K562 (cell line): ENCODE measurements around the gene PCMTD2. TPM values are rescaled to one million over a fixed set of nuclear protein-coding genes. Genes with fewer than 3 reads are reported as not detected.
A peak's percentile ranks its signal among the peaks of the same experiment; 100 is the strongest.

ENCODE experiments used
- ATF7 ChIP-seq: fragments of 450-650 bp; IDR thresholded peaks from 2 replicates; pipeline ENCODE4 v1.7.1; 2014; ENCODE audit warnings: mild to moderate bottlenecking, moderate library complexity
- CEBPB ChIP-seq: fragments of 450-650 bp; IDR thresholded peaks from 2 replicates; pipeline ENCODE4 v1.6.1; 2016; ENCODE audit warnings: missing genetic modification characterization, missing compliant biosample characterization
- CTBP1 ChIP-seq: fragments of 450-650 bp; IDR thresholded peaks from 2 replicates; pipeline ENCODE4 v1.6.1; 2016; ENCODE audit warnings: borderline replicate concordance
- FOXK2 ChIP-seq, 2 experiments: fragments of 450-650 bp; IDR thresholded peaks in 1 of 2; conservative IDR thresholded peaks in 1 of 2; 2 replicates each; pipeline ENCODE4 v1.6.1; 2016; ENCODE audit warnings: low read depth in 2 of 2, mild to moderate bottlenecking in 1 of 2
- MAZ ChIP-seq, 2 experiments: fragments of 450-650 bp in 1 of 2; sonication (generic) in 1 of 2; formaldehyde crosslinking; IDR thresholded peaks in 1 of 2; conservative IDR thresholded peaks in 1 of 2; 2 replicates each; pipeline versions ENCODE4 v1.4.0 to v1.5.0; 2020; ENCODE audit warnings: mild to moderate bottlenecking in 1 of 2, missing genetic modification reagents in 1 of 2
- MCM3 ChIP-seq: fragments of 450-650 bp; IDR thresholded peaks from 2 replicates; pipeline ENCODE4 v1.6.1; 2016
- NCOA2 ChIP-seq, 2 experiments: fragments of 450-650 bp; IDR thresholded peaks; 2 replicates each; pipeline ENCODE4 v1.6.1; 2018; ENCODE audit warnings: mild to moderate bottlenecking in 2 of 2, moderate library complexity in 1 of 2; ENCODE audit not compliant: partially characterized antibody in 2 of 2
- NR2C2 ChIP-seq, 2 experiments: fragments of 200-800 bp in 1 of 2; sonication (Bioruptor generic) in 1 of 2; sonication (generic) in 1 of 2; formaldehyde crosslinking in 1 of 2; IDR thresholded peaks; 2 replicates each; pipeline versions ENCODE4 v1.6.1 to v1.8.0; 2016 to 2022; ENCODE audit warnings: mild to moderate bottlenecking in 1 of 2, missing compliant biosample characterization in 1 of 2, missing genetic modification characterization in 1 of 2, missing genetic modification reagents in 1 of 2
- SMAD1 ChIP-seq: fragments of 150-350 bp; IDR thresholded peaks from 2 replicates; pipeline ENCODE4 v1.6.1; 2014; ENCODE audit warnings: low read length, low read depth; ENCODE audit not compliant: partially characterized antibody
- SMARCA5 ChIP-seq: fragments of 450-650 bp; IDR thresholded peaks from 2 replicates; pipeline ENCODE4 v1.6.1; 2016
- SUPT5H ChIP-seq: fragments of 450-650 bp; IDR thresholded peaks from 2 replicates; pipeline ENCODE4 v1.6.1; 2016
- WHSC1 ChIP-seq: IDR thresholded peaks from one replicate; pipeline ENCODE4 v1.6.1; 2012; ENCODE audit warnings: low read length, control low read depth, inconsistent platforms
- ZBTB17 ChIP-seq: fragments of 450-650 bp; formaldehyde crosslinking; IDR thresholded peaks from 2 replicates; pipeline ENCODE4 v1.4.0; 2020; ENCODE audit warnings: mild to moderate bottlenecking
- ZNF140 ChIP-seq: fragments of 250-450 bp; sonication (Bioruptor Pico); IDR thresholded peaks from 2 replicates; pipeline ENCODE4 v1.8.0; 2021; ENCODE audit warnings: moderate library complexity, mild to moderate bottlenecking, inconsistent platforms
- ZNF644 ChIP-seq: fragments of 200-800 bp; sonication (Bioruptor generic); IDR thresholded peaks from 2 replicates; pipeline ENCODE4 v1.6.1; 2016; ENCODE audit warnings: low read depth, missing genetic modification characterization, missing compliant biosample characterization
- ZNF764 ChIP-seq: fragments of 250-450 bp; sonication (Bioruptor Pico); IDR thresholded peaks from 2 replicates; pipeline ENCODE4 v1.4.0; 2020; ENCODE audit warnings: low read depth, mild to moderate bottlenecking, moderate library complexity
- polyA plus RNA-seq, 8 experiments: library from polyadenylated mRNA; depleted of rRNA in 4 of 8; stranded (reverse) in 5 of 8; unstranded in 3 of 8; fragments of >200 nt; fragmentation: Nextera tagmentation in 2 of 8; fragmentation: Illumina TruSeq in 1 of 8; extraction: Ambion mirVana in 2 of 8; extraction: Trizol in 1 of 8; gene quantifications; 2 replicates each; pipeline versions ENCODE4 v1.2.1 to v1.2.3, GENCODE V29; 2011 to 2014; ENCODE audit warnings: inconsistent platforms in 1 of 8, missing spikeins in 1 of 8
- total RNA-seq, 7 experiments: library from RNA; depleted of rRNA in 6 of 7; stranded (reverse); fragments of >200 nt in 6 of 7; fragmentation: Illumina TruSeq in 2 of 7; extraction: Trizol in 2 of 7; gene quantifications; 2 replicates each; pipeline versions ENCODE4 v1.2.1 to v1.2.3, GENCODE V29; 2011 to 2021; ENCODE audit warnings: low replicate concordance in 1 of 7
- TF ChIP-seq, protein P1 (sequence below), 3 experiments: fragments of 200-800 bp in 1 of 3; sonication (Bioruptor generic) in 1 of 3; sonication (generic) in 1 of 3; formaldehyde crosslinking in 1 of 3; IDR thresholded peaks; 2 replicates each; pipeline versions ENCODE4 v1.6.1 to v1.8.0; 2016 to 2022; ENCODE audit warnings: mild to moderate bottlenecking in 2 of 3, missing compliant biosample characterization in 2 of 3, missing genetic modification characterization in 2 of 3, missing genetic modification reagents in 1 of 3
- TF ChIP-seq, protein P2 (sequence below): sonication (generic); formaldehyde crosslinking; IDR thresholded peaks from 2 replicates; pipeline ENCODE4 v1.8.0; 2022; ENCODE audit warnings: missing genetic modification reagents, mild to moderate bottlenecking, moderate library complexity, borderline replicate concordance
- TF ChIP-seq, protein P3 (sequence below), 2 experiments: fragments of 150-350 bp in 1 of 2; IDR thresholded peaks; 2 replicates each; pipeline ENCODE4 v1.6.1; 2012 to 2016; ENCODE audit warnings: low read depth in 2 of 2, low read length in 2 of 2, mild to moderate bottlenecking in 1 of 2, moderate library complexity in 1 of 2
- TF ChIP-seq, protein P4 (sequence below): fragments of 200-800 bp; sonication (Bioruptor generic); IDR thresholded peaks from 2 replicates; pipeline ENCODE4 v1.6.1; 2017; ENCODE audit warnings: missing genetic modification characterization, missing compliant biosample characterization

The PCMTD2 gene
- total and polyA plus RNA-seq, 9 of the 15 experiments (the other 6 are each of a cell fraction or from before 2014, with no cell fraction given): 11.3 to 49.3 (median 28.4) TPM

DNA sequence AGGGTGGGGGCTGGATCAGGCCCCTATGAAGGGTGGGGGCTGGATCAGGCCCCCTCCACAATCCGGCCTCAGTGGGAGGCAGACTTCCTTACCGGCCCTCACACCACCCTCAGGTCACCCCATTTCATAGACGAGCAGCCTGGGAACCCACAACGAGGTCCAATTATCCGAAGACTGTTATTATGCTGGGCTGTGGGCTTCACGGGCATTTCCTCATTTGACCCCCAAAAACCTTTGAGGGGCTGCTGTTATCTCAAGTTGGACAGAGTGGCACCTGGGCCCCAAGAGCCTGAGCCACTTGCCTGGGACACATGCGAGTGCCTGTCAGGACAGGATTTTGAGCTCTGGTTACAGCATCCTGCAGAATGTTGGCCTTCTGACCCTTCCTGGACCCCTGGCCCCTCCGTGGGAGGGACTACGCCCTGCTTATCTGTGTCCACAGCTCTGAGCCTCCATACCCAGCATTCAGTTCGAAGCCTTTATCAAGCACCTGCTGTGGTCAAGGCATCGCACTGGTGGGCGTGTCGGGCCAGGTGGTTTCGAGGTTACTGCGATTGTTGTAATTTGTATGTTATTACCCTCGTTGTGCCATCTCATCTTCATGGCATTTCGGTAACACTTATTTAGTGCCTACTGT is 34.5 kb upstream of the PCMTD2 start (continued):
- TF ChIP-seq, protein P1, sequence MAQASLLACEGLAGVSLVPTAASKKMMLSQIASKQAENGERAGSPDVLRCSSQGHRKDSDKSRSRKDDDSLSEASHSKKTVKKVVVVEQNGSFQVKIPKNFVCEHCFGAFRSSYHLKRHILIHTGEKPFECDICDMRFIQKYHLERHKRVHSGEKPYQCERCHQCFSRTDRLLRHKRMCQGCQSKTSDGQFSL (CRISPR knock-in tag; IDR thresholded peaks at IDR 0.05): no peak
- TF ChIP-seq, protein P1 (tag; IDR thresholded peaks at IDR 0.05): no peak
- TF ChIP-seq ZNF644 (tag) (peak; percentile 95), NR2C2 (CRISPR knock-in tag; IDR thresholded peaks at IDR 0.05) (no peak), NR2C2 (tag; IDR thresholded peaks at IDR 0.05) (peak; percentile 63; the same call in 1 of the 2 replicates), ZBTB17 (CRISPR knock-in tag) (0 out of 2 replicates have a peak, but pooled peaks have one; percentile 33), MAZ (CRISPR knock-in tag; conservative IDR thresholded peaks at IDR 0.05 in 1 of 2, IDR thresholded peaks at IDR 0.05 in 1 of 2) (peak; percentile 62 to 65; a peak in 2 of 4 replicates), SUPT5H (no peak), CTBP1 (peak; percentile 99), NCOA2 (IDR thresholded peaks at IDR 0.05; ENCODE audit: partially characterized antibody in 2 of 2) (peak in 1 of 2 experiments; percentile 48), ZNF764 (CRISPR knock-in tag) (no peak), CEBPB (tag) (0 out of 2 replicates have a peak, but pooled peaks have one; percentile 43), MCM3 (no peak), SMARCA5 (no peak), SMAD1 (no peak), WHSC1 (no peak), FOXK2 (conservative IDR thresholded peaks at IDR 0.05 in 1 of 2, IDR thresholded peaks at IDR 0.05 in 1 of 2; ENCODE audit: low read depth in 2 of 2) (no peak), ATF7 (no peak; the same call in 1 of the 2 replicates), ZNF140 (CRISPR knock-in tag) (no peak)
- TF ChIP-seq, protein P2, sequence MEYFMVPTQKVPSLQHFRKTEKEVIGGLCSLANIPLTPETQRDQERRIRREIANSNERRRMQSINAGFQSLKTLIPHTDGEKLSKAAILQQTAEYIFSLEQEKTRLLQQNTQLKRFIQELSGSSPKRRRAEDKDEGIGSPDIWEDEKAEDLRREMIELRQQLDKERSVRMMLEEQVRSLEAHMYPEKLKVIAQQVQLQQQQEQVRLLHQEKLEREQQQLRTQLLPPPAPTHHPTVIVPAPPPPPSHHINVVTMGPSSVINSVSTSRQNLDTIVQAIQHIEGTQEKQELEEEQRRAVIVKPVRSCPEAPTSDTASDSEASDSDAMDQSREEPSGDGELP (CRISPR knock-in tag): peak; percentile 94
- TF ChIP-seq, protein P3, sequence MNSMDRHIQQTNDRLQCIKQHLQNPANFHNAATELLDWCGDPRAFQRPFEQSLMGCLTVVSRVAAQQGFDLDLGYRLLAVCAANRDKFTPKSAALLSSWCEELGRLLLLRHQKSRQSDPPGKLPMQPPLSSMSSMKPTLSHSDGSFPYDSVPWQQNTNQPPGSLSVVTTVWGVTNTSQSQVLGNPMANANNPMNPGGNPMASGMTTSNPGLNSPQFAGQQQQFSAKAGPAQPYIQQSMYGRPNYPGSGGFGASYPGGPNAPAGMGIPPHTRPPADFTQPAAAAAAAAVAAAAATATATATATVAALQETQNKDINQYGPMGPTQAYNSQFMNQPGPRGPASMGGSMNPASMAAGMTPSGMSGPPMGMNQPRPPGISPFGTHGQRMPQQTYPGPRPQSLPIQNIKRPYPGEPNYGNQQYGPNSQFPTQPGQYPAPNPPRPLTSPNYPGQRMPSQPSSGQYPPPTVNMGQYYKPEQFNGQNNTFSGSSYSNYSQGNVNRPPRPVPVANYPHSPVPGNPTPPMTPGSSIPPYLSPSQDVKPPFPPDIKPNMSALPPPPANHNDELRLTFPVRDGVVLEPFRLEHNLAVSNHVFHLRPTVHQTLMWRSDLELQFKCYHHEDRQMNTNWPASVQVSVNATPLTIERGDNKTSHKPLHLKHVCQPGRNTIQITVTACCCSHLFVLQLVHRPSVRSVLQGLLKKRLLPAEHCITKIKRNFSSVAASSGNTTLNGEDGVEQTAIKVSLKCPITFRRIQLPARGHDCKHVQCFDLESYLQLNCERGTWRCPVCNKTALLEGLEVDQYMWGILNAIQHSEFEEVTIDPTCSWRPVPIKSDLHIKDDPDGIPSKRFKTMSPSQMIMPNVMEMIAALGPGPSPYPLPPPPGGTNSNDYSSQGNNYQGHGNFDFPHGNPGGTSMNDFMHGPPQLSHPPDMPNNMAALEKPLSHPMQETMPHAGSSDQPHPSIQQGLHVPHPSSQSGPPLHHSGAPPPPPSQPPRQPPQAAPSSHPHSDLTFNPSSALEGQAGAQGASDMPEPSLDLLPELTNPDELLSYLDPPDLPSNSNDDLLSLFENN (IDR thresholded peaks at IDR 0.05; ENCODE audit: low read depth in 2 of 2, low read length in 2 of 2): peak in 1 of 2 experiments; percentile 93; a peak in 2 of 4 replicates
- TF ChIP-seq, protein P4, sequence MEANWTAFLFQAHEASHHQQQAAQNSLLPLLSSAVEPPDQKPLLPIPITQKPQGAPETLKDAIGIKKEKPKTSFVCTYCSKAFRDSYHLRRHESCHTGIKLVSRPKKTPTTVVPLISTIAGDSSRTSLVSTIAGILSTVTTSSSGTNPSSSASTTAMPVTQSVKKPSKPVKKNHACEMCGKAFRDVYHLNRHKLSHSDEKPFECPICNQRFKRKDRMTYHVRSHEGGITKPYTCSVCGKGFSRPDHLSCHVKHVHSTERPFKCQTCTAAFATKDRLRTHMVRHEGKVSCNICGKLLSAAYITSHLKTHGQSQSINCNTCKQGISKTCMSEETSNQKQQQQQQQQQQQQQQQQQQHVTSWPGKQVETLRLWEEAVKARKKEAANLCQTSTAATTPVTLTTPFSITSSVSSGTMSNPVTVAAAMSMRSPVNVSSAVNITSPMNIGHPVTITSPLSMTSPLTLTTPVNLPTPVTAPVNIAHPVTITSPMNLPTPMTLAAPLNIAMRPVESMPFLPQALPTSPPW (CRISPR knock-in tag): peak; percentile 69
